Tibial nerve (tissue), 4 donors: ENCODE data around the gene KIAA1958.

Experiments used
- EP300 ChIP-seq, 2 donors: sonication (generic); formaldehyde crosslinking; IDR thresholded peaks; one replicate each; pipeline ENCODE4 v1.6.1; 2017; ENCODE audit warnings: antibody characterized with exemption in 2 of 2, mild to moderate bottlenecking in 1 of 2
- POLR2A ChIP-seq, 2 donors: fragments of 450-650 bp; IDR thresholded peaks; one replicate each; pipeline ENCODE4 v1.6.1; 2017; ENCODE audit warnings: antibody characterized with exemption in 2 of 2, mild to moderate bottlenecking in 2 of 2, moderate library complexity in 2 of 2
- TF ChIP-seq, protein P1 (sequence below), 5 experiments: fragments of 200-600 bp in 3 of 5; fragments of 450-650 bp in 2 of 5; sonication (generic) in 3 of 5; IDR thresholded peaks; one replicate each; pipeline ENCODE4 v1.5.1; 2016 to 2019; ENCODE audit warnings: antibody characterized with exemption in 5 of 5, mild to moderate bottlenecking in 3 of 5, moderate library complexity in 2 of 5

DNA sequence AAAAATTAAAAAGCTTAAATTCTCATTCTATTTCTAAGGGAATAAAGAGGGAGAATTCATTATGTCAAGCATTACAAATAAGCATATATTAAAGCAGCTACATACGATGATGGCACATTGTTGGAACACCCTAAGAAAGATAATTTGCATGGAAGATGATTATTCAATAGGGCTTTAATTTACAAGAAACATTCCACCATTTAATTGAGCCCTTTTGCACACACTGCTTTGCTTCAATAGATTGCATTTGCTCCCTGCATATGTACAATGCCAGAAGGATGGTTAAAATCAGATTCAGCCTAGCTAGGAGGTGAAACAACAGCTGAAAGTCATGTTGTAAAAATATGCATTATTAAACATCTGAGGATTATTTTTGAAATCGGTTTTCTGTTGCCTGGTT, 21.8 kb downstream of the KIAA1958 start:
- TF ChIP-seq, protein P1, sequence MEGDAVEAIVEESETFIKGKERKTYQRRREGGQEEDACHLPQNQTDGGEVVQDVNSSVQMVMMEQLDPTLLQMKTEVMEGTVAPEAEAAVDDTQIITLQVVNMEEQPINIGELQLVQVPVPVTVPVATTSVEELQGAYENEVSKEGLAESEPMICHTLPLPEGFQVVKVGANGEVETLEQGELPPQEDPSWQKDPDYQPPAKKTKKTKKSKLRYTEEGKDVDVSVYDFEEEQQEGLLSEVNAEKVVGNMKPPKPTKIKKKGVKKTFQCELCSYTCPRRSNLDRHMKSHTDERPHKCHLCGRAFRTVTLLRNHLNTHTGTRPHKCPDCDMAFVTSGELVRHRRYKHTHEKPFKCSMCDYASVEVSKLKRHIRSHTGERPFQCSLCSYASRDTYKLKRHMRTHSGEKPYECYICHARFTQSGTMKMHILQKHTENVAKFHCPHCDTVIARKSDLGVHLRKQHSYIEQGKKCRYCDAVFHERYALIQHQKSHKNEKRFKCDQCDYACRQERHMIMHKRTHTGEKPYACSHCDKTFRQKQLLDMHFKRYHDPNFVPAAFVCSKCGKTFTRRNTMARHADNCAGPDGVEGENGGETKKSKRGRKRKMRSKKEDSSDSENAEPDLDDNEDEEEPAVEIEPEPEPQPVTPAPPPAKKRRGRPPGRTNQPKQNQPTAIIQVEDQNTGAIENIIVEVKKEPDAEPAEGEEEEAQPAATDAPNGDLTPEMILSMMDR (IDR thresholded peaks at IDR 0.05), result no peak
- TF ChIP-seq POLR2A (IDR thresholded peaks at IDR 0.05), result no peak
- TF ChIP-seq EP300 (IDR thresholded peaks at IDR 0.05), result no peak
